Measurements from ENCODE around the gene SMYD3. TPM values are rescaled to one million over a fixed set of nuclear protein-coding genes. Genes with fewer than 3 reads are reported as not detected.
A peak's percentile ranks its signal among the peaks of the same experiment; 100 is the strongest.

The SMYD3 gene
- total and polyA plus RNA-seq, 9 of the 15 experiments (the other 6 are each of a cell fraction or from before 2014, with no cell fraction given) = 128 to 440 (median 197) TPM

GRCh38 chr1:246415028-246415427 is 92.1 kb downstream of the SMYD3 start:
- POLR2A ChIA-PET = no interaction called here
- no peaks in the 10 kb centered on the region for H3K79me2 ChIP-seq (ENCODE audit: control insufficient read depth, insufficient read depth, low read length)
- CTCF ChIA-PET (ENCODE audit: low intra/inter-chr PET ratio) = no interaction called here
- H4K20me1 ChIP-seq (replicated peaks; ENCODE audit: control insufficient read depth, insufficient read depth, low read length) = no peaks in the 10 kb centered on the region
- no peaks in the 10 kb centered on the region for H3K9me1 ChIP-seq (ENCODE audit: control insufficient read depth, insufficient read depth, low read length)
- H3K36me3 ChIP-seq (ENCODE audit: control insufficient read depth, insufficient read depth, low read length) = no peaks in the 10 kb centered on the region
- H2AFZ ChIP-seq (ENCODE audit: low read depth, low read length) = no peak overlapping the region
- in situ Hi-C loops (cut with MboI) = no loop called here
- FAIRE-seq (no peak), ATAC-seq (no peak), DNase-seq (ENCODE audit: extremely low read depth in 1 of 4, low spot score in 3 of 4) (no peak)
- BruUV-seq (replicated peaks) = no TSS peak
- H3K4me1 ChIP-seq (replicated peaks in 1 of 2; ENCODE audit: control insufficient read depth in 2 of 2, insufficient read depth in 2 of 2, low read length in 2 of 2) = peaks cover 4 to 6% of the 10 kb centered on the region in 2 experiments; a peak in 3 of 5 replicates
- H3K4me3 ChIP-seq = no peak overlapping the region
- H3K27ac ChIP-seq (ENCODE audit: extremely low read depth, low read depth, low read length) = no peak overlapping the region
- intact Hi-C loops (cut with micrococcal nuclease) = no loop called here
- H3K9me3 ChIP-seq (replicated peaks; ENCODE audit: control insufficient read depth, insufficient read depth, low read depth, low read length) = peaks cover 24% of the 10 kb centered on the region
- 81% methylated on average over 2 of the region's 2 CpGs for WGBS (ENCODE audit: insufficient coverage, low coverage, missing lambda C conversion rate)
- H3K27me3 ChIP-seq (ENCODE audit: control insufficient read depth in 2 of 2, insufficient read depth in 2 of 2, low read length in 2 of 2) = no peaks in the 10 kb centered on the region
- no peak overlapping the region for H3K9ac ChIP-seq (ENCODE audit: insufficient read depth in 1 of 2, low read depth in 2 of 2, low read length in 2 of 2)
- H3K4me2 ChIP-seq (ENCODE audit: insufficient read depth, low read length) = no peak overlapping the region
- TF ChIP-seq MAFK (IDR thresholded peaks at IDR 0.05; ENCODE audit: low read length) (peak; percentile 91), MAFF (IDR thresholded peaks at IDR 0.05; ENCODE audit: low read length) (peak; percentile 87), MAFG (tag; conservative IDR thresholded peaks at IDR 0.05) (peak; percentile 71), ZNF316 (IDR thresholded peaks at IDR 0.05) (peak; percentile 92), C11orf30 (IDR thresholded peaks at IDR 0.05; ENCODE audit: low read depth) (peak; percentile 86), MEIS2 (IDR thresholded peaks at IDR 0.05; ENCODE audit: partially characterized antibody) (no peak), MCM3 (IDR thresholded peaks at IDR 0.05) (no peak)

- intact Hi-C loops (cut with micrococcal nuclease) = no loop called here
- no peaks in the 10 kb centered on the region for H3K27me3 ChIP-seq (ENCODE audit: control insufficient read depth in 2 of 2, insufficient read depth in 2 of 2, low read length in 2 of 2)
- peaks cover 14% of the 10 kb centered on the region for H3K9me3 ChIP-seq (replicated peaks; ENCODE audit: control insufficient read depth, insufficient read depth, low read depth, low read length)
- no peaks in the 10 kb centered on the region for H3K9me1 ChIP-seq (ENCODE audit: control insufficient read depth, insufficient read depth, low read length)
- no peaks in the 10 kb centered on the region for H3K36me3 ChIP-seq (ENCODE audit: control insufficient read depth, insufficient read depth, low read length)
- FAIRE-seq (no peak), ATAC-seq (peak; percentile 98), DNase-seq (ENCODE audit: extremely low read depth in 1 of 4, low spot score in 3 of 4) (peak in 3 of 4 experiments; percentile 32 to 66 (median 36))
- H3K4me3 ChIP-seq = no peak overlapping the region
- H3K79me2 ChIP-seq (ENCODE audit: control insufficient read depth, insufficient read depth, low read length) = no peaks in the 10 kb centered on the region
- no peak overlapping the region for H2AFZ ChIP-seq (ENCODE audit: low read depth, low read length)
- H4K20me1 ChIP-seq (replicated peaks; ENCODE audit: control insufficient read depth, insufficient read depth, low read length) = no peaks in the 10 kb centered on the region
- H3K4me1 ChIP-seq (replicated peaks in 1 of 2; ENCODE audit: control insufficient read depth in 2 of 2, insufficient read depth in 2 of 2, low read length in 2 of 2) = peaks cover 3 to 4% of the 10 kb centered on the region in 2 experiments; a peak in 3 of 5 replicates
- CTCF ChIA-PET (ENCODE audit: low intra/inter-chr PET ratio) = no interaction called here
- H3K9ac ChIP-seq (ENCODE audit: insufficient read depth in 1 of 2, low read depth in 2 of 2, low read length in 2 of 2) = no peak overlapping the region
- in situ Hi-C loops (cut with MboI) = no loop called here
- BruUV-seq (replicated peaks) = no TSS peak
- WGBS (ENCODE audit: insufficient coverage, low coverage, missing lambda C conversion rate) = 58% methylated on average over 7 of the region's 7 CpGs
- H3K4me2 ChIP-seq (ENCODE audit: insufficient read depth, low read length) = peak overlapping the region; percentile 12; the same call in 1 of the 2 replicates
- POLR2A ChIA-PET = interaction anchor here (0.7 to 1.3 kb wide), 3 partner anchors 15 to 46 kb away, joined by 3 read pairs; no protein-coding TSS in a partner anchor
- no peak overlapping the region for H3K27ac ChIP-seq (ENCODE audit: extremely low read depth, low read depth, low read length)
- TF ChIP-seq TAL1 (IDR thresholded peaks at IDR 0.05) (peak; percentile 27; the same call in 1 of the 2 replicates), CHAMP1 (IDR thresholded peaks at IDR 0.05) (0 out of 2 replicates have a peak, but pooled peaks have one; percentile 39), ARID1B (IDR thresholded peaks at IDR 0.05) (peak; percentile 38), TRIM25 (IDR thresholded peaks at IDR 0.05; ENCODE audit: borderline replicate concordance) (no peak), EP400 (IDR thresholded peaks at IDR 0.05) (no peak), ZNF766 (CRISPR knock-in tag; conservative IDR thresholded peaks at IDR 0.05) (no peak), CBX3 (IDR thresholded peaks at IDR 0.05; ENCODE audit: borderline replicate concordance in 1 of 2, low read length in 2 of 2) (peak in 1 of 2 experiments; percentile 55; a peak in 1 of 3 replicates), CXXC5 (CRISPR knock-in tag; IDR thresholded peaks at IDR 0.05) (peak; percentile 57)
Measured at GRCh38 chr1:246413430-246413829, 93.6 kb downstream of the SMYD3 start.

Data from K562 (cell line).